Ishikawa (cell line): ENCODE results near the gene FARS2.

ENCODE experiments used
- CEBPB ChIP-seq: IDR thresholded peaks from 2 replicates; pipeline ENCODE4 v1.6.1; 2012
- CREB1 ChIP-seq: IDR thresholded peaks from 2 replicates; pipeline ENCODE4 v1.6.1; 2012; ENCODE audit warnings: low read depth
- EGR1 ChIP-seq: IDR thresholded peaks from 2 replicates; pipeline ENCODE4 v1.6.1; 2012
- EP300 ChIP-seq: IDR thresholded peaks from 2 replicates; pipeline ENCODE4 v1.6.1; 2012; ENCODE audit warnings: borderline replicate concordance
- FOXM1 ChIP-seq: IDR thresholded peaks from 2 replicates; pipeline ENCODE4 v1.6.1; 2012; ENCODE audit warnings: low read depth, borderline replicate concordance
- MAX ChIP-seq: IDR thresholded peaks from 2 replicates; pipeline ENCODE4 v1.6.1; 2012
- NFIC ChIP-seq: IDR thresholded peaks from 2 replicates; pipeline ENCODE4 v1.6.1; 2012
- RAD21 ChIP-seq: IDR thresholded peaks from 2 replicates; pipeline ENCODE4 v1.6.1; 2012; ENCODE audit warnings: low read depth
- TAF1 ChIP-seq: IDR thresholded peaks from 2 replicates; pipeline ENCODE4 v1.6.1; 2012; ENCODE audit warnings: low read depth, mild to moderate bottlenecking
- TCF12 ChIP-seq: IDR thresholded peaks from 2 replicates; pipeline ENCODE4 v1.6.1; 2012; ENCODE audit warnings: low read depth
- TEAD4 ChIP-seq: IDR thresholded peaks from 2 replicates; pipeline ENCODE4 v1.6.1; 2012
- USF1 ChIP-seq: IDR thresholded peaks from 2 replicates; pipeline ENCODE4 v1.6.1; 2012
- YY1 ChIP-seq: IDR thresholded peaks from 2 replicates; pipeline ENCODE4 v1.6.1; 2012; ENCODE audit warnings: low read depth
- TF ChIP-seq, protein P1 (sequence below): IDR thresholded peaks from 2 replicates; pipeline ENCODE4 v1.6.1; 2012; ENCODE audit warnings: low read depth, mild to moderate bottlenecking

- TF ChIP-seq TEAD4 (no peak), CREB1 (no peak), TAF1 (no peak), EGR1 (no peak), YY1 (no peak), USF1 (no peak), NFIC (no peak), EP300 (no peak), MAX (no peak), RAD21 (no peak), CEBPB (no peak), TCF12 (no peak), FOXM1 (no peak)
- TF ChIP-seq, protein P1, sequence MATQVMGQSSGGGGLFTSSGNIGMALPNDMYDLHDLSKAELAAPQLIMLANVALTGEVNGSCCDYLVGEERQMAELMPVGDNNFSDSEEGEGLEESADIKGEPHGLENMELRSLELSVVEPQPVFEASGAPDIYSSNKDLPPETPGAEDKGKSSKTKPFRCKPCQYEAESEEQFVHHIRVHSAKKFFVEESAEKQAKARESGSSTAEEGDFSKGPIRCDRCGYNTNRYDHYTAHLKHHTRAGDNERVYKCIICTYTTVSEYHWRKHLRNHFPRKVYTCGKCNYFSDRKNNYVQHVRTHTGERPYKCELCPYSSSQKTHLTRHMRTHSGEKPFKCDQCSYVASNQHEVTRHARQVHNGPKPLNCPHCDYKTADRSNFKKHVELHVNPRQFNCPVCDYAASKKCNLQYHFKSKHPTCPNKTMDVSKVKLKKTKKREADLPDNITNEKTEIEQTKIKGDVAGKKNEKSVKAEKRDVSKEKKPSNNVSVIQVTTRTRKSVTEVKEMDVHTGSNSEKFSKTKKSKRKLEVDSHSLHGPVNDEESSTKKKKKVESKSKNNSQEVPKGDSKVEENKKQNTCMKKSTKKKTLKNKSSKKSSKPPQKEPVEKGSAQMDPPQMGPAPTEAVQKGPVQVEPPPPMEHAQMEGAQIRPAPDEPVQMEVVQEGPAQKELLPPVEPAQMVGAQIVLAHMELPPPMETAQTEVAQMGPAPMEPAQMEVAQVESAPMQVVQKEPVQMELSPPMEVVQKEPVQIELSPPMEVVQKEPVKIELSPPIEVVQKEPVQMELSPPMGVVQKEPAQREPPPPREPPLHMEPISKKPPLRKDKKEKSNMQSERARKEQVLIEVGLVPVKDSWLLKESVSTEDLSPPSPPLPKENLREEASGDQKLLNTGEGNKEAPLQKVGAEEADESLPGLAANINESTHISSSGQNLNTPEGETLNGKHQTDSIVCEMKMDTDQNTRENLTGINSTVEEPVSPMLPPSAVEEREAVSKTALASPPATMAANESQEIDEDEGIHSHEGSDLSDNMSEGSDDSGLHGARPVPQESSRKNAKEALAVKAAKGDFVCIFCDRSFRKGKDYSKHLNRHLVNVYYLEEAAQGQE: no peak
These were observed 73.0 kb downstream of the FARS2 start for GRCh38 chr6:5334341-5334740.
